Muscle layer of colon (tissue), 2 donors: ENCODE data around the gene FECH.
"Not testable (repeated sequence)": the region's sequence is repeated elsewhere in the genome, so short reads cannot be mapped to it uniquely, and the experiment has no call there.

ENCODE experiments used
- H3K27ac ChIP-seq: one replicate; pipeline ENCODE4 v1.7.0; 2013; ENCODE audit warnings: low read depth, mild to moderate bottlenecking, low read length, moderate library complexity
- H3K27me3 ChIP-seq, 2 donors: one replicate each; pipeline ENCODE4 v1.7.0; 2013; ENCODE audit warnings: low read length in 2 of 2, mild to moderate bottlenecking in 2 of 2; ENCODE audit not compliant: insufficient read depth in 2 of 2, control insufficient read depth in 1 of 2
- H3K36me3 ChIP-seq: one replicate; pipeline ENCODE4 v1.7.0; 2013; ENCODE audit warnings: mild to moderate bottlenecking, low read length; ENCODE audit not compliant: insufficient read depth
- H3K4me1 ChIP-seq: one replicate; pipeline ENCODE4 v1.7.0; 2013; ENCODE audit warnings: mild to moderate bottlenecking, low read length; ENCODE audit not compliant: insufficient read depth
- H3K4me3 ChIP-seq, 2 donors: one replicate each; pipeline ENCODE4 v1.7.0; 2013; ENCODE audit warnings: low read length in 2 of 2, low read depth in 1 of 2, mild to moderate bottlenecking in 1 of 2, moderate library complexity in 1 of 2
- H3K9ac ChIP-seq: one replicate; pipeline ENCODE4 v1.7.0; 2013; ENCODE audit warnings: low read length
- H3K9me3 ChIP-seq: one replicate; pipeline ENCODE4 v1.7.0; 2013; ENCODE audit warnings: mild to moderate bottlenecking, low read length
- donor health status: abdominal sarcoma.
- donor health status: Adenocarcinoma of cecum.

The FECH gene

DNA sequence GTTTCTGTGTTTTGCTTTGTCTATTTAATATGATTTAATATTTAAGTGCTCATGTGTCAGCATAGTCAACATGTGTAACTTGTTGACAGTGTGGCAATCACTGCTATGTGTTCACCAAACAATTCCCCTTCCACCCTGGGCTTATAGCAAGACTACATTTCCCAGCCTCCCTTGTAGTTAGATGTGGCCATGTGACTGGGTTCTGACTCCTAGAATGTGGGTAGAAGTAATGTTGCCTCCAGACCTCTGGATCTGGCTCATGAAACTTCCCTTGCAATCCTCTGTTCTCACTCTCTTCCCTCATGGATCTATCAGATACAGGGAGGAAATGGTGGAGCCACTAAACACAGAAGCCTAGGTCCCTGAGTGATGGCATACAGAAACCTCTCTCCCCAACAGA, 64.2 kb downstream of the FECH start:
- H3K36me3 ChIP-seq, H3K4me1 ChIP-seq, H3K27me3 ChIP-seq, H3K27ac ChIP-seq, H3K9me3 ChIP-seq, H3K4me3 ChIP-seq, H3K9ac ChIP-seq: not testable (repeated sequence)

DNA sequence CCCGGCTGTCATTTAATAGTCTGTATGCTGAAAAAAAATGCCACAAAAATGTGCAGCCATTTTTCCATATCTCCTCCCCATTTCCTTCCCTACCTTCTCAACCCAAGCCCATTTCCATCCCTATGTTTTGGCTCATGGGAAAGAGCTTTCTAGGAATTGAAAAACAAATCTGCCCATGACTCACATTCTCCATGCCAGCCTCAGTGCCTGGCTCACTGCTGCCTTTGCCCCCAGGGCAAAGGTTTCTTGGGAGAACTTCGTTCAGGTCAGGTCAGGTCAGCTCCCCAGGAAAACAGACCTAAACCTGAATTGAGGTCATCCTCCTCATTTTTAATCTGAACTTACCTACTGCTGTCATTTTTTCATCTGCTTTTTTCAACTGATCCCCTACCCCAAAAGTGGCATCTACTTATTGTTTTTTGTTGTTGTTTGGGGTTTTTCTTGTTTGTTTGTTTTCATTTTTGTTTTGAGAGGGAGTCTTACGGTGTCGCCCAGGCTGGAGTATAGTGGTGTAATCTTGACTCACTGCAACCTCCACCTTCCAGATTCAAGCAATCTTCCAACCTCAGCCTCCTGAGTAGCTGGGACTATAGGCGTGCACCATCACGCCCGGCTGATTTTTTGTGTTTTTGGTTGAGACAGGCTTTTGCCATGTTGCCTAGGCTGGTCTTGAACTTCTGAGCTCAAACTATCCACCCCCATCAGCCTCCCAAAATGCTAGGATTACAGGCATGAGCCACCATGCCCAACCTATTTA, 66.7 kb downstream of the FECH start:
- Histone ChIP-seq H3K4me3 (no peak overlapping the region), H3K27me3 (no peaks in the 10 kb centered on the region), H3K36me3 (no peaks in the 10 kb centered on the region), H3K9ac (no peak overlapping the region), H3K27ac (no peak overlapping the region), H3K4me1 (no peaks in the 10 kb centered on the region), H3K9me3 (no peaks in the 10 kb centered on the region)

DNA sequence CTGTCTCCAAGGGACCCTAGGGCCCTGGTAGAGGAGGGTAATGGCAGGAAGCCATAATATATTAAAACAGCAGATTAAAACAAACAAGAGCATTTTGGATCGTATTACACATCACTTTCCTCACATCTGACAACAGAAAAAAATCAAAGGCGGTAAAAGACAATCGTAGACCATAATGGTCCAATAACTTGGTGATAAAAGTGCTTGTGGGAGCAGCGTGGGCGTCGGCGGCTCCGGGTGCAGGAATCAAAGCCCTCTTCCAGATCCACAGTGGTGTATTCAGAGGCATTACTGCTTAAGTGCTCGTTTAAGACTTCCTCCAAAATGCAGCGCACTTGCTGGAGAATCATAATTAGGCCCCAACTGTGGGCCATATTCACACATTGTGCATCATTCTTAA, 68.0 kb downstream of the FECH start:
- no peak overlapping the region for H3K9ac ChIP-seq
- no peaks in the 10 kb centered on the region for H3K36me3 ChIP-seq
- no peak overlapping the region for H3K4me3 ChIP-seq
- no peaks in the 10 kb centered on the region for H3K9me3 ChIP-seq
- H3K27me3 ChIP-seq = no peaks in the 10 kb centered on the region
- H3K27ac ChIP-seq = no peak overlapping the region
- H3K4me1 ChIP-seq = no peaks in the 10 kb centered on the region

DNA sequence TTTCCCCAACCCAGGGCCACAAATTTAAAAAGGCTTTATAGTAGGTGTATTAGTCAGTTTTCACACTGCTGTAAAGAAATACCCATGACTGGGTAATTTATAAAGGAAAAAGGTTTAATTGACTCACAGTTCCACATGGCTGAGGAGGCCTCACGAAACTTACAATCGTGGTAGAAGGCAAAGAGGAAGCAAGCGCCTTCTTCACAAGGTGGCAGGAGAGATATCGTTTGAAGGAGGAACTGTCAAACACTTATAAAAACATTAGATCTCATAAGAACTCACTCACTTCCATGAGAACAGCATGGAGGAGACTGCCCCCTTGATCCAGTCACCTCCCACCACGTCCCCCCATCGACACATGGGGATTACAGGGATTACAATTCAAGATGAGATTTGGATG, 70.4 kb downstream of the FECH start:
- Histone ChIP-seq H3K4me3 (no peak overlapping the region), H3K4me1 (no peaks in the 10 kb centered on the region), H3K27ac (no peak overlapping the region), H3K9me3 (no peaks in the 10 kb centered on the region), H3K27me3 (no peaks in the 10 kb centered on the region), H3K36me3 (no peaks in the 10 kb centered on the region), H3K9ac (no peak overlapping the region)

DNA sequence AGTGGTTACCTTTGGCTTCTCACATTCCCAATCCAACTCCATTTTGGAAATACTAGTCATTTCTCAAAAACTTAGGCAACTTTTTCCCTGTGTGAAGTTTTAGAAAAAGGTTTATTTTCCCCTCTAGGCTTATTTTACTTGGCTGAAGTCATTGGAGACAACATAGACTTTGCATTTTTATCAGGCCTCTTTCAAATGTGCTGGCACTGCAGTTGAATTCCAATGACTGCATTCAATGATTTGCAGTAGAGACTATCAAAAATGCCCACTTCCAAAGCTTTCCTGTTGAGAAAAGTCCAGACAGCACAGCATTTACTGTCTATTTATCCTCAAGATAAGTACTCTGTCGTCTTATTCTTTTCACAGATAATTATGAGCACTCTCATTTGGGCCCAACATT, 81.3 kb downstream of the FECH start:
- H3K9ac ChIP-seq = no peak overlapping the region
- no peaks in the 10 kb centered on the region for H3K4me1 ChIP-seq
- H3K36me3 ChIP-seq = no peaks in the 10 kb centered on the region
- H3K4me3 ChIP-seq = no peak overlapping the region
- no peaks in the 10 kb centered on the region for H3K9me3 ChIP-seq
- no peaks in the 10 kb centered on the region for H3K27me3 ChIP-seq
- no peak overlapping the region for H3K27ac ChIP-seq

DNA sequence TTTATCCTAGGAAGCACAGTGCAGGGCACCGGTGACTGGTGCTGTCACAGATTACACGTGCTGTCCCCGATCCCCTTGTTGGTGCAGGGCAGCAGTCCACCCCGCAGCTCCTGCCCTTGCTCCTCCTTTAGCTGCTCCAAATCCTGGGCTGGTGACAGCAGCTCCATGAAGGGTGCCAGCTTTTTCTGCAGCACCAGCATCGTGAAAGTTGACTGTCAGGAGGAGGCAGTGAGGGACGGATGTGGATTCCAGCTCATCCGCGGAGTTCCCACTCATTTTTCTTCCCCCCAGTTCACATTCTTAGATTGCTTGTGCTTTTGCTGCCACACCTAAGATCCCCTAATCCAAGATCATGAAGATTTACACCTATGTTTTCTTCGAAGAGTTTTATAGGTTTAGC, 83.9 kb downstream of the FECH start:
- H3K9me3 ChIP-seq = no peaks in the 10 kb centered on the region
- H3K27me3 ChIP-seq = no peaks in the 10 kb centered on the region
- no peak overlapping the region for H3K9ac ChIP-seq
- H3K27ac ChIP-seq = no peak overlapping the region
- H3K4me3 ChIP-seq = no peak overlapping the region
- no peaks in the 10 kb centered on the region for H3K36me3 ChIP-seq
- no peaks in the 10 kb centered on the region for H3K4me1 ChIP-seq

DNA sequence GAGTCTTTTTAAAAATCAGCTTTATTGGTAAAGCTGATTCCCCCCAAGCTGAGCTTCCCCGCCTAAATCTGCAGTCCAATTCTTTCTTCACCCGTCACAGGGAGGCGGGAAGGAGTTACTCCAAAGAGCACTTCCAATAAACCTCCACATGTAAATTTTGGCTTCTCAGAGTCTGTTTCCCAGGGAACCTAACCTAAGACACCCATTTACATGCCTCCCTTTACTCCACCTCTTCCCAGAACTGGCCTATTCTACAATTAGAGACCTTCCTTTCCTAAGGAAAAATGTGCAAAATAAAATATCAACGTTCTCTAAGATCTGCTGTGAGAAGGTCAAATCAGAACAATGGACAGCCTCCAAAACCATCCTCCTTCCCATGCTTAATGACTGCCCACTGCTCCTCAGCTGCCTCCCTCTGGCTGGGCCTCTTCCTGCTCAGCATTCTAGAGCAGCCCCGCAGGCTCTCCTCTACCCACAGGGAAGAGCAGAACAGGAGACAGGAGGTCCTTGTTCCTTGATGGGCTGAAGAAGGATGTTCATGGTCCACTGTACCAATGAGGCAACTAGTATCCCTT, 87.7 kb downstream of the FECH start:
- no peak overlapping the region for H3K4me3 ChIP-seq
- H3K9ac ChIP-seq = no peak overlapping the region
- H3K36me3 ChIP-seq = no peaks in the 10 kb centered on the region
- no peaks in the 10 kb centered on the region for H3K4me1 ChIP-seq
- no peaks in the 10 kb centered on the region for H3K27me3 ChIP-seq
- H3K27ac ChIP-seq = no peak overlapping the region
- no peaks in the 10 kb centered on the region for H3K9me3 ChIP-seq
